AG10803 (cell line): ENCODE data around the gene NSD2.
"Not testable (repeated sequence)": the region's sequence is repeated elsewhere in the genome, so short reads cannot be mapped to it uniquely, and the experiment has no call there.

ENCODE experiments used
- DNase-seq: peaks from one replicate; pipeline ENCODE4 v3.0.0; 2010; ENCODE audit warnings: low read depth
- H3K4me3 ChIP-seq: 2 replicates; pipeline ENCODE4 v1.5.1; 2011; ENCODE audit warnings: mild to moderate bottlenecking, low read length, control low read depth
- CTCF ChIP-seq: conservative IDR thresholded peaks from 2 replicates; pipeline ENCODE4 v1.5.1; 2011; ENCODE audit warnings: mild to moderate bottlenecking, low read length, control low read depth, inconsistent platforms

Gene NSD2

GRCh38 chr4:1842339-1842895 is 28.8 kb upstream of the NSD2 start:
- DNase-seq, result no peak
- no peak overlapping the region for H3K4me3 ChIP-seq
- TF ChIP-seq CTCF, result no peak

- peak; percentile 80 for DNase-seq
- no peak for TF ChIP-seq CTCF
- H3K4me3 ChIP-seq, result no peak overlapping the region
These were observed 28.2 kb upstream of the NSD2 start for GRCh38 chr4:1842993-1843448.

- H3K4me3 ChIP-seq, result no peak overlapping the region
- DNase-seq, result peak; percentile 64
- TF ChIP-seq CTCF, result no peak
These were observed 27.3 kb upstream of the NSD2 start for GRCh38 chr4:1843852-1844251.

GRCh38 chr4:1844618-1845017 is 26.6 kb upstream of the NSD2 start:
- not testable (repeated sequence) for H3K4me3 ChIP-seq, DNase-seq

- no peak overlapping the region for H3K4me3 ChIP-seq
- TF ChIP-seq CTCF, result no peak
- DNase-seq, result no peak
These were observed 24.6 kb upstream of the NSD2 start for GRCh38 chr4:1846580-1846979.

- no peak overlapping the region for H3K4me3 ChIP-seq
- no peak for DNase-seq
- TF ChIP-seq CTCF, result no peak
These were observed 20.9 kb upstream of the NSD2 start for GRCh38 chr4:1850276-1850675.

- no peak for DNase-seq
- no peak for TF ChIP-seq CTCF
- H3K4me3 ChIP-seq, result no peak overlapping the region
These were observed 20.0 kb upstream of the NSD2 start for GRCh38 chr4:1851160-1851559.
